Panc1 (cell line): ENCODE measurements around the gene COL9A2.

Source experiments
- CTCF ChIP-seq: fragments of 450-650 bp; IDR thresholded peaks from 2 replicates; pipeline ENCODE4 v1.5.1; 2017; ENCODE audit warnings: mild to moderate bottlenecking
- REST ChIP-seq, 2 experiments: IDR thresholded peaks; 2 replicates each; pipeline ENCODE4 v1.6.1; 2011 to 2012; ENCODE audit warnings: low read depth in 2 of 2, control low read depth in 1 of 2, low read length in 1 of 2, mild to moderate bottlenecking in 1 of 2, moderate library complexity in 1 of 2; ENCODE audit not compliant: insufficient read depth in 1 of 2

- TF ChIP-seq CTCF (no peak), REST (IDR thresholded peaks at IDR 0.05; ENCODE audit: insufficient read depth in 1 of 2, low read depth in 2 of 2, low read length in 1 of 2) (no peak)
These were observed 27.5 kb upstream of the COL9A2 start for GRCh38 chr1:40344597-40344996.
